ACC112 (cell line): ENCODE data around the gene KCNG1.

Source experiments
- H2AFZ ChIP-seq: fragments of 200-600 bp; sonication (generic); one replicate; pipeline ENCODE4 v1.6.0; 2017; ENCODE audit warnings: antibody characterized with exemption, low read length; ENCODE audit not compliant: unreplicated experiment
- H3K27ac ChIP-seq: fragments of 200-600 bp; sonication (generic); 2 replicates; pipeline ENCODE4 v1.5.1; 2014; ENCODE audit warnings: low read depth, mild to moderate bottlenecking, antibody characterized with exemption, low read length, moderate library complexity
- H3K27me3 ChIP-seq: fragments of 200-600 bp; sonication (generic); 2 replicates; pipeline ENCODE4 v1.6.1; 2014; ENCODE audit warnings: mild to moderate bottlenecking, antibody characterized with exemption, low read length, moderate library complexity, mixed read lengths; ENCODE audit not compliant: insufficient read depth
- H3K36me3 ChIP-seq: fragments of 200-600 bp; sonication (generic); 2 replicates; pipeline ENCODE4 v1.6.1; 2016; ENCODE audit warnings: mild to moderate bottlenecking, antibody characterized with exemption, low read length, moderate library complexity, mixed read lengths; ENCODE audit not compliant: insufficient read depth
- H3K4me1 ChIP-seq: fragments of 200-600 bp; sonication (generic); one replicate; pipeline ENCODE4 v1.6.1; 2016; ENCODE audit warnings: low read length, mixed read lengths; ENCODE audit not compliant: insufficient read depth, unreplicated experiment, control insufficient read depth
- H3K4me3 ChIP-seq: fragments of 200-600 bp; sonication (generic); 2 replicates; pipeline ENCODE4 v1.5.1; 2014; ENCODE audit warnings: mild to moderate bottlenecking, low read depth, low read length
- H3K79me2 ChIP-seq: fragments of 200-600 bp; sonication (generic); one replicate; pipeline ENCODE4 v1.6.0; 2016; ENCODE audit warnings: low read length; ENCODE audit not compliant: control insufficient read depth, unreplicated experiment, insufficient read depth

The KCNG1 gene

GRCh38 chr20:51011479-51011878 is 11.4 kb downstream of the KCNG1 start:
- no peaks in the 10 kb centered on the region for H3K79me2 ChIP-seq
- no peak overlapping the region for H2AFZ ChIP-seq
- no peak overlapping the region for H3K4me3 ChIP-seq
- H3K4me1 ChIP-seq = no peaks in the 10 kb centered on the region
- no peaks in the 10 kb centered on the region for H3K27me3 ChIP-seq
- H3K27ac ChIP-seq = no peak overlapping the region
- no peaks in the 10 kb centered on the region for H3K36me3 ChIP-seq

GRCh38 chr20:51010932-51011331 is 12.0 kb downstream of the KCNG1 start:
- Histone ChIP-seq H3K79me2 (no peaks in the 10 kb centered on the region), H3K4me1 (no peaks in the 10 kb centered on the region), H3K36me3 (no peaks in the 10 kb centered on the region), H3K27ac (no peak overlapping the region), H3K27me3 (no peaks in the 10 kb centered on the region), H3K4me3 (no peak overlapping the region), H2AFZ (no peak overlapping the region)

- no peaks in the 10 kb centered on the region for H3K4me1 ChIP-seq
- no peak overlapping the region for H2AFZ ChIP-seq
- no peaks in the 10 kb centered on the region for H3K79me2 ChIP-seq
- H3K27ac ChIP-seq = no peak overlapping the region
- H3K27me3 ChIP-seq = no peaks in the 10 kb centered on the region
- H3K36me3 ChIP-seq = no peaks in the 10 kb centered on the region
- no peak overlapping the region for H3K4me3 ChIP-seq
Measured at GRCh38 chr20:51010043-51010365, 12.9 kb downstream of the KCNG1 start.

- H3K27ac ChIP-seq = no peak overlapping the region
- H3K27me3 ChIP-seq = no peaks in the 10 kb centered on the region
- no peaks in the 10 kb centered on the region for H3K36me3 ChIP-seq
Measured at GRCh38 chr20:51009303-51010042, 13.4 kb downstream of the KCNG1 start.

GRCh38 chr20:51008718-51009117 is 14.2 kb downstream of the KCNG1 start:
- no peaks in the 10 kb centered on the region for H3K36me3 ChIP-seq
- no peaks in the 10 kb centered on the region for H3K27me3 ChIP-seq
- H2AFZ ChIP-seq = no peak overlapping the region
- no peaks in the 10 kb centered on the region for H3K4me1 ChIP-seq
- no peak overlapping the region for H3K27ac ChIP-seq
- no peaks in the 10 kb centered on the region for H3K79me2 ChIP-seq
- no peak overlapping the region for H3K4me3 ChIP-seq

More at GRCh38 chr20:51009303-51010042, 13.4 kb downstream of the KCNG1 start:
- Histone ChIP-seq H3K4me3 (no peak overlapping the region), H3K4me1 (no peaks in the 10 kb centered on the region), H2AFZ (no peak overlapping the region), H3K79me2 (no peaks in the 10 kb centered on the region)

GRCh38 chr20:51005214-51005613 is 17.7 kb downstream of the KCNG1 start:
- Histone ChIP-seq H3K27ac (no peak overlapping the region), H3K36me3 (no peaks in the 10 kb centered on the region), H3K79me2 (no peaks in the 10 kb centered on the region), H3K4me1 (no peaks in the 10 kb centered on the region), H3K4me3 (no peak overlapping the region), H2AFZ (no peak overlapping the region), H3K27me3 (no peaks in the 10 kb centered on the region)

- Histone ChIP-seq H3K36me3 (no peaks in the 10 kb centered on the region), H2AFZ (no peak overlapping the region), H3K27me3 (no peaks in the 10 kb centered on the region), H3K4me3 (no peak overlapping the region), H3K79me2 (no peaks in the 10 kb centered on the region), H3K4me1 (no peaks in the 10 kb centered on the region), H3K27ac (no peak overlapping the region)
Measured at GRCh38 chr20:51004781-51005180, 18.1 kb downstream of the KCNG1 start.

- H2AFZ ChIP-seq = no peak overlapping the region
- no peaks in the 10 kb centered on the region for H3K79me2 ChIP-seq
- H3K4me1 ChIP-seq = no peaks in the 10 kb centered on the region
- H3K36me3 ChIP-seq = no peaks in the 10 kb centered on the region
- H3K4me3 ChIP-seq = no peak overlapping the region
- no peaks in the 10 kb centered on the region for H3K27me3 ChIP-seq
- no peak overlapping the region for H3K27ac ChIP-seq
Measured at GRCh38 chr20:51004305-51004727, 18.6 kb downstream of the KCNG1 start.

- Histone ChIP-seq H3K4me1 (no peaks in the 10 kb centered on the region), H3K4me3 (no peak overlapping the region), H3K79me2 (no peaks in the 10 kb centered on the region), H2AFZ (no peak overlapping the region), H3K27ac (no peak overlapping the region), H3K36me3 (no peaks in the 10 kb centered on the region), H3K27me3 (no peaks in the 10 kb centered on the region)
Measured at GRCh38 chr20:51003753-51004152, 19.2 kb downstream of the KCNG1 start.

GRCh38 chr20:51002633-51003032 is 20.3 kb downstream of the KCNG1 start:
- no peaks in the 10 kb centered on the region for H3K36me3 ChIP-seq
- H2AFZ ChIP-seq = no peak overlapping the region
- no peaks in the 10 kb centered on the region for H3K4me1 ChIP-seq
- no peak overlapping the region for H3K27ac ChIP-seq
- H3K79me2 ChIP-seq = no peaks in the 10 kb centered on the region
- H3K27me3 ChIP-seq = no peaks in the 10 kb centered on the region
- H3K4me3 ChIP-seq = no peak overlapping the region

- no peaks in the 10 kb centered on the region for H3K79me2 ChIP-seq
- H3K4me3 ChIP-seq = no peak overlapping the region
- no peaks in the 10 kb centered on the region for H3K36me3 ChIP-seq
- H3K27me3 ChIP-seq = no peaks in the 10 kb centered on the region
- no peak overlapping the region for H3K27ac ChIP-seq
- no peak overlapping the region for H2AFZ ChIP-seq
- peaks cover 6% of the 10 kb centered on the region for H3K4me1 ChIP-seq
Measured at GRCh38 chr20:51001430-51002265, 21.3 kb downstream of the KCNG1 start.
